GM06990 (cell line): ENCODE results near the gene NRG2.

Experiments used
- DNase-seq: peaks from one replicate; pipeline ENCODE4 v3.0.0-alpha.2; 2011; ENCODE audit not compliant: insufficient read length; ENCODE audit errors: extremely low read depth
- H3K27me3 ChIP-seq: replicated peaks from 2 replicates; pipeline ENCODE4 v1.6.0; 2011; ENCODE audit warnings: low read length; ENCODE audit not compliant: control insufficient read depth, insufficient read depth
- H3K36me3 ChIP-seq: 2 replicates; pipeline ENCODE4 v1.5.1; 2011; ENCODE audit warnings: low read length; ENCODE audit not compliant: control insufficient read depth, insufficient read depth
- H3K4me3 ChIP-seq: replicated peaks from 2 replicates; pipeline ENCODE4 v1.5.1; 2011; ENCODE audit warnings: low read depth, mild to moderate bottlenecking, control low read depth, low read length
- TF ChIP-seq, protein P1 (sequence below): IDR thresholded peaks from 2 replicates; pipeline ENCODE4 v1.5.1; 2011; ENCODE audit warnings: low read length, control low read depth, mild to moderate bottlenecking, inconsistent platforms; ENCODE audit not compliant: insufficient read depth, poor library complexity, severe bottlenecking

The NRG2 gene

DNA sequence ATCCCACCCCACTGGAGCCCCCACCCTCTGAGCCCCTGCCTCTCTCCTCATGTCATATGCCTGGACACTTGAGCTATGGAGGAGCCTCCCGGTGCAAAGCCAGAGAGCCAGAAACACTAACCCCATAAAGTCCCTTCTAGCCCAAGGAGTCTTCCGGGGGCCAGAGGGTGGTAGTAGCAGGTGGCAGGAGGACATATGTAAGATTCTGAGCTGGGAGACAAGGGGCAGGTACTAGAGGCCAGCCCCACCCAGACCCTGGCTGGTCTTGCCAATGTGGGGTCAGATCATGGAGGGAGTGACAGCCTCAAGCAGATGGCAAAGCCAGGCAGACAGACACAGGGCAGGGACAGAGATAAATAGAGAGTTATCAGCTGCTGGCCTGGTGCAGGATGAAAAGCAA lies 184.1 kb downstream of the NRG2 start:
- no peaks in the 10 kb centered on the region; the same call in 1 of the 2 replicates for H3K27me3 ChIP-seq
- no peak overlapping the region for H3K4me3 ChIP-seq
- H3K36me3 ChIP-seq, result no peaks in the 10 kb centered on the region
- DNase-seq, result no peak
- TF ChIP-seq, protein P1, sequence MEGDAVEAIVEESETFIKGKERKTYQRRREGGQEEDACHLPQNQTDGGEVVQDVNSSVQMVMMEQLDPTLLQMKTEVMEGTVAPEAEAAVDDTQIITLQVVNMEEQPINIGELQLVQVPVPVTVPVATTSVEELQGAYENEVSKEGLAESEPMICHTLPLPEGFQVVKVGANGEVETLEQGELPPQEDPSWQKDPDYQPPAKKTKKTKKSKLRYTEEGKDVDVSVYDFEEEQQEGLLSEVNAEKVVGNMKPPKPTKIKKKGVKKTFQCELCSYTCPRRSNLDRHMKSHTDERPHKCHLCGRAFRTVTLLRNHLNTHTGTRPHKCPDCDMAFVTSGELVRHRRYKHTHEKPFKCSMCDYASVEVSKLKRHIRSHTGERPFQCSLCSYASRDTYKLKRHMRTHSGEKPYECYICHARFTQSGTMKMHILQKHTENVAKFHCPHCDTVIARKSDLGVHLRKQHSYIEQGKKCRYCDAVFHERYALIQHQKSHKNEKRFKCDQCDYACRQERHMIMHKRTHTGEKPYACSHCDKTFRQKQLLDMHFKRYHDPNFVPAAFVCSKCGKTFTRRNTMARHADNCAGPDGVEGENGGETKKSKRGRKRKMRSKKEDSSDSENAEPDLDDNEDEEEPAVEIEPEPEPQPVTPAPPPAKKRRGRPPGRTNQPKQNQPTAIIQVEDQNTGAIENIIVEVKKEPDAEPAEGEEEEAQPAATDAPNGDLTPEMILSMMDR, result no peak

DNA sequence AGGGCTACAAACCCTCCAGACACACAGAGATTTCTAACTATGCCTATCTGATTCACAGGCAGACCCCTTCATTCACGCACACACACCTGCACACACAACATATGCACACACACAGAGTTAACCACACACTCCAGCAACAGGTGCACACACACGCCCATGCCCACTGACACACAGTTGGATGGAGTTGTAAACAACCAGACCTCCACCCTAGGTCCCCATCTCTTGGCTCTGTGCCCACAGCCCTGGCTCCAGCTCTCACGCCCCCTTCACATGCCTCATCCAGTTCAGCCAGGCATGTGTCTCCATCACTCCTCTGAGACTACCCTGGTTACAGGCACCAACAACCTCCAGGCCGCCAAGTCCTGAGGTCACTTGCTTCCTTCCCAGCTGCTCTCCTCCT lies 186.4 kb downstream of the NRG2 start:
- Histone ChIP-seq H3K27me3 (no peaks in the 10 kb centered on the region; the same call in 1 of the 2 replicates), H3K4me3 (no peak overlapping the region), H3K36me3 (no peaks in the 10 kb centered on the region; the same call in 1 of the 2 replicates)
- DNase-seq, result no peak
- TF ChIP-seq, protein P1, result no peak

DNA sequence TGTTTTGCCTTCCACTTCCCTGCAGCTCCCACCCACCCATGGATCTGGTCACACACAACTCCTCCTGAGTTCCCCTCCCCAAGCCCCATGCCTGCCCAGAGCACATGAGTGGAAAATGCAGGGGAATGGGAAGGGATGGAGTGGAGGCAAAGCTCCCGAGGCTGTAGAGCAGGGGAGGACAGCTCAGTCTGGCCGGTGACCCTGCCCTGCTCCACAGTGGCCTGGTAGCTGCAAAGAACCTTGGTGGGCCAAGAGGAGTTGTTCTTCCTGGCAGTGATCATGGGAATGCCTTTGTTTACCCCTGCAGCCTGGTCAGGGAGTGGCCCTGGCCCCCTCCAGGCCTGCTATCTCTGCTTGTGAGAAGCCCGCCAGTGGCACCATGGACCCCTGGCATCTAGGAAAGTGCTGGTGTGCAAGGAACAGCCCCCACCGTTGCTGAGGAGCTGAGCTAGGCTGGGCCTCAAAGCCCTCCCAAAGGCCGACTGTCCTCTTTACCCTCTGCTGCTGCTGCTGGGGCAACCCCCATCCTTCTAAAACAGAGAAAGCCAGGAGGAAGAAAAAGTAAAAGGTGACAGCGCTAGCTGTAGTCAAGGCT lies 187.1 kb downstream of the NRG2 start:
- TF ChIP-seq, protein P1, result no peak
- Histone ChIP-seq H3K4me3 (no peak overlapping the region), H3K27me3 (no peaks in the 10 kb centered on the region; the same call in 1 of the 2 replicates), H3K36me3 (no peaks in the 10 kb centered on the region; the same call in 1 of the 2 replicates)
- DNase-seq, result no peak

DNA sequence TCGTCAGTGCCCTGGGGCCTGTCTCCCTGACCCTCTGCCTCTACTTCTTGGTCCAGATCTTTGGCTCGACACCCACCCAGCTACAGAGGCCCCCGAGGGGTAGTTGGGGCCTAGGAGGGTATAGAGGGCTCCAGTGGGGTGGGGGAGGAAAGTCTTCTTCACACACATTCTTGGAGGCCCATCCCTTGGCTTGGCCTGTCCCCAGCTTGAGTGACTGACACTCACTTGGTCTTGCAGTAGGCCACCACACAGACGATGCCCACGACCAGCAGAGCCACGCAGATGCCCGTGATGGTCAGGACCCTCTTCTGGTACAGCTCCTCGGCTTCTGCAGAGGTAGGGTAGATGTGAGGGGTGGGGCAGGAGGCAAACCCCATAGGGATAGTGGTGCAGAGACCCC lies 187.6 kb downstream of the NRG2 start:
- no peak overlapping the region for H3K4me3 ChIP-seq
- DNase-seq, result no peak
- H3K36me3 ChIP-seq, result no peaks in the 10 kb centered on the region; the same call in none of the 2 replicates
- TF ChIP-seq, protein P1, result no peak
- no peaks in the 10 kb centered on the region; the same call in 1 of the 2 replicates for H3K27me3 ChIP-seq

DNA sequence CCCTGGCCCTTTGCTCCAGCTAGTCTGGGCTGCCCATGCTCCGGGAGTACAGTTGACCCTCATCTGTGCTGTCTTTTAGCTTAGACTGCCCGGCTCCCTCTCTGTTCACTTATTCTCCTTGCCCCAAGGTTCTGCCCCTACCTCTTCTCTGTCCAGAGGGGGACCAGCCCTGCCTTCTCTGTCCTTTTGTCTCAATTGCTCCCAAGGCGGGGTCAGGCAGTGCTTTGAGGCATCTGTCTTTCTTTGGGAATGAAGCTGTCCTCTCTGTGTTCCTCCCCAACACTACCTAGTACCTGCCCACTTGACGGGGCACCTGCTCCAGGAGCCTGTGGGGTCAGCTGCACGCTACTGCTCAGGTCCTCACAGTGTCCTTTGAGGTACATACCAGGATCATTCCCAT lies 188.1 kb downstream of the NRG2 start:
- H3K27me3 ChIP-seq, result no peaks in the 10 kb centered on the region; the same call in 1 of the 2 replicates
- TF ChIP-seq, protein P1, result no peak
- H3K36me3 ChIP-seq, result no peaks in the 10 kb centered on the region; the same call in none of the 2 replicates
- no peak for DNase-seq
- no peak overlapping the region for H3K4me3 ChIP-seq
